ENCODE data around the gene PSMF1.

- no peak for TF ChIP-seq CTCF (IDR thresholded peaks at IDR 0.05; ENCODE audit: low read length)
- TF ChIP-seq EZH2 (IDR thresholded peaks at IDR 0.05; ENCODE audit: borderline replicate concordance, low read length), result no peak
Observed at GRCh38 chr20:1123666-1124065, 5.3 kb downstream of the PSMF1 start.

Data from OCI-LY1 (cell line).